Measurements from ENCODE around the gene PNMA8B. TPM values are rescaled to one million over a fixed set of nuclear protein-coding genes. Genes with fewer than 3 reads are reported as not detected.
"Not testable (repeated sequence)": the region's sequence is repeated elsewhere in the genome, so short reads cannot be mapped to it uniquely, and the experiment has no call there.

The PNMA8B gene, protein sequence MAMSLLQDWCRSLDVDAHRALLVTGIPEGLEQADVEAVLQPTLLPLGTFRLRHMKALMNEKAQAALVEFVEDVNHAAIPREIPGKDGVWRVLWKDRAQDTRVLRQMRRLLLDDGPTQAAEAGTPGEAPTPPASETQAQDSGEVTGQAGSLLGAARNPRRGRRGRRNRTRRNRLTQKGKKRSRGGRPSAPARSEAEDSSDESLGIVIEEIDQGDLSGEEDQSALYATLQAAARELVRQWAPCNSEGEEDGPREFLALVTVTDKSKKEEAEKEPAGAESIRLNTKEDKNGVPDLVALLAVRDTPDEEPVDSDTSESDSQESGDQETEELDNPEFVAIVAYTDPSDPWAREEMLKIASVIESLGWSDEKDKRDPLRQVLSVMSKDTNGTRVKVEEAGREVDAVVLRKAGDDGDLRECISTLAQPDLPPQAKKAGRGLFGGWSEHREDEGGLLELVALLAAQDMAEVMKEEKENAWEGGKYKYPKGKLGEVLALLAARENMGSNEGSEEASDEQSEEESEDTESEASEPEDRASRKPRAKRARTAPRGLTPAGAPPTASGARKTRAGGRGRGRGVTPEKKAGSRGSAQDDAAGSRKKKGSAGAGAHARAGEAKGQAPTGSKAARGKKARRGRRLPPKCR
- 0.19 TPM in 1 of 2 replicates, not detected in the other for total RNA-seq (2014; rRNA removed)
- polyA plus RNA-seq (2012): 0.04 TPM

- DNase-seq (ENCODE audit: low read depth): no peak
These were observed at the start of gene PNMA8B for GRCh38 chr19:46495786-46496099. TSS of gene PNMA8B (minus strand) at chr19:46495867. CDS start at chr19:46495465, 402 bp downstream.

DNA sequence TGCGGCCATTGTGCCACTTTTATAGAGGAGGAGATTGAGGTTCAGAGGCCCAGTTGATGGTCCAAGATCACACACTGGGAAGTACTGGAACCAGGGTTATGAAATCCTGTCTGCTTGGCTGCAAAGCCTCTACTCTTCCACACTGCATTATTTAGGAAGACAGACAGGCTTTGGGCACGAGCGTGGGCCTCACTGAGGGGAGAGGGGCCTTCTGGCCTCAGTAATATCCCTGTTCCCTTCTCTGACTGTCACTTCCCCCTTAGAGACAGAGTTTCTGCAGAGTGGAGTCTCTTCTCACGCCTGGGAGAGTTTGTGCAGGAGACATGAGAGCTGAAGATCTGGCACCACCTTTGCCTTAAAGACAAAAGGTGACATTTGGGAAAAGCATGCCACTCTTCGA, 49.0 kb upstream of the PNMA8B start:
- no peak for DNase-seq (ENCODE audit: low read depth)

GRCh38 chr19:46542428-46543230, 47.0 kb upstream of the PNMA8B start:
- peak; percentile 87 for DNase-seq (ENCODE audit: low read depth)

DNA sequence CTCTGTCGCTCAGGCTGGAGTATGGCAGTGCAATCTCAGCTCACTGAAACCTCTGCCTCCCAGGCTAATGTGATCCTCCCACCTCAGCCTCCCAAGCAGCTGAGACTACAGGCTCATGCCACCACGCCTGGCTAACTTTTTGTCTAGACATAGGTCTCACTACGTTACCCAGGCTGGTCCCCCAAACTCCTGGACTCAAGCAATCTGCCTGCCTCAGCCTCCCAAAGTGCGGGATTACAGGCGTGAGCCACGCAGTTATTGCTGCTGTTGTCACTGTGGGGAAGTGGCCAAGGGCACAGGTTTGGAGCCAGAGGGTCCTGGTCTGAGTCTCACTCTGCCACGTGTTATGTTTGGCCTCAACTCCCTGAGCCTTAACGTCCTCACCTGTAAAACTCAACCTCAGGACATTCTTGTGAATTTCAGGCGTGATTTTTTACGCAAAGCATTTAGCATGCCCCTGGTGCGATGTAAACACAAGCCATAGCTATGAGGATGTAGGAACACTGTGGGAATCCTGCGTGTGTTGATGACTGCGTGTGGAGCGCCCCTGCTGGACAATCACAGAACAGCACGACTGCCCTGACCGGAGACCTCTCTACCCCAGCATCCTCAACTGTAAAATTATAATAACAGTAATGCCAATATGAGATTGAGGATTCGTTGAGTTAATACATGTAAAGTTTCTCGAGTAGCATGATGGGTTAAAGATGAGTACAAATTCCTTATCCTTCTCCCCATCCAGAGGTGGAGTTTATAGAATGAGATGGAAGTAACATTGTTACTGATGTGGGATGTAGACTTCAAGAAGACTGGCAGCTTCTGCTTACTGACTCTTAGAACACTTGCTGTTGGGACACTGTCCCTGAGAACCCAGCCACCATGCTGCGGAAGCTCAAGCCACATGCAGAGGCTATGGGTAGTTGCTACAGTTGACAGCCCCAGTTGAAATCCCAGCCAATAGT, 41.8 kb upstream of the PNMA8B start:
- peak; percentile 26 for DNase-seq (ENCODE audit: low read depth)

DNA sequence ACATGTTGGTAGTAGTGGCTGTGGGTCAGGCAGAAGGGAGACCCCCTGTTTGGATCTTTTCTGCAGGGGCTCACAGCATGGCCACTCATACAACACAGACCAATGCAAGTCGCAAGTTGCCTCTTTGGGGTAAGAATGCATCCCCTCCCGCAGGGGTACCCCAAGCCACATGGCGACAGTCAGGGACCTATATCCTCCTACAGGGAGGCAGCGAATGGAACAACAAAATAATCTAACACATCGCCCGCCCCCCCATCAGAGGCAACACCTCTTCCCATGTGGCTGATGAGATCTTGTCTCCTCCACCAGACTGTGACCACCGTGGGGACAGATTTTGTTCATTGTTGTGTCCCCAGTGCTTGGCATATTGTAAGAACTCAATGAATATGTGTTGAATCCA, 40.7 kb upstream of the PNMA8B start:
- DNase-seq (ENCODE audit: low read depth): no peak

DNA sequence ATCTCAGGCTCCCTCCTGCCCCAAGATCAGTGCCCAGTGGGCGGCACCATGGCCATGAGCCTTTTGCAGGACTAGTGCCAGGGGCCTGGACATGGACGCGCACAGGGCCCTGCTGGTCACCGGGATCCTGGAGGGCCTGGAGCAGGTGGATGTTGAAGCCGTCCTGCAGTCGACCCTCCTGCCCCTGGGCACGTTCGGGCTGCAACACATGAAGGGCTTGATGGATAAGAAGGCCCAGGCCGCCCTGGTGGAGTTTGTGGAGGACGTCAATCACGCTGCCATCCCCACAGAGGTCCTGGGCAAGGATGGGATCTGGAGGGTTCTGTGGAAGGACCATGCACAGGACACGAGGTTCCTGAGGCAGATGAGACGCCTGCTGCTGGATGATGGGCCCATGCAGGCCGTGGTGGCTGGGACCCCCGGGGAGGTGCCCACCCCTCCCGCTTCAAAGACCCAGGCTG, 38.0 kb upstream of the PNMA8B start:
- DNase-seq (ENCODE audit: low read depth): no peak

DNA sequence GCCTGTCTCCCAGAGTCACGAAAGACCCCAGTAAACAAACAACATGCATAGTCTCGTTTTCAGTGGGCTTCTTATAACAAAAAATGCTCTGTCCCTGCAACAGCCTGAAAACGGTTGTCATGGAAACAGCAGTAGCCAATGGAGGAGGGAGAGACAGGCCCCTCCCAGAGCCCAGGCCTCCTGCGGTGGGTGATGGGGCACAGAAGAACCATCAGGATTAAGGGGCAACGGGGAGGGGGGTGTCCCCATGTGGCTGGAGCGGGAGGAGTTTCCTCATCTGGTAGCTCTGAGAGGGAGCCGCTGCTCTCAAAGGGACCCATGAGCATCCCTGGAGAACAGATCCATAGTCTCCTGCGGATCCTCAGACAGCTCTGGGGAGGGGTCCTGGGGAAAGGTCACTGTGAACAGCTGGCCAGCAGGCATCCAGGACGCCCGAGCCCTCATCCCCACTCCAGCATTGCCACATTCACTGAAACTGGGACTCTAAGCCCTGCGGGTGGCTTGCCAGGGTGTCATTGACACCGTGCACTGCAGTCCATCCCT, 37.5 kb upstream of the PNMA8B start:
- DNase-seq (ENCODE audit: low read depth): no peak

DNA sequence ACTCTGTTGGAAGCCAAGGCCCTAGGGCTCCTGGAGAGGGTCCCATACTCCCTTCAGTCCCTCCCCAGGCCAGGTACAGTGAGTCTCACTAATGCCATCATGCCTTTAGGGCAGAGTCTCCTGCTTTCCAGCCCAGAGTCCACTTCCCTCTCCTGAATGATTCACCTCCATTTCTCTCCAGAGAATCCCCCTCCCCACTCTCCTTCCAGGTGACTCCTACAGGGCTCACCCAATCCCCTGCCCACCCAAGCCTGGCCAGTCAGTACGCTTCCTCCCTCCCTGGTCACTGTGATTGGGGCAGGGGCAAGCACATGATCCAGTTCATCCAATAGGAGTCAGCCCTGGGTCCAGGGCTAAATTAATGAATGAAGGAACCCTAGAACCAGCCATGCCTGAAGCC, 35.0 kb upstream of the PNMA8B start:
- no peak for DNase-seq (ENCODE audit: low read depth)

GRCh38 chr19:46529622-46530451, 34.2 kb upstream of the PNMA8B start:
- peak; percentile 58 for DNase-seq (ENCODE audit: low read depth)

GRCh38 chr19:46528601-46529590, 33.2 kb upstream of the PNMA8B start:
- DNase-seq (ENCODE audit: low read depth): no peak

DNA sequence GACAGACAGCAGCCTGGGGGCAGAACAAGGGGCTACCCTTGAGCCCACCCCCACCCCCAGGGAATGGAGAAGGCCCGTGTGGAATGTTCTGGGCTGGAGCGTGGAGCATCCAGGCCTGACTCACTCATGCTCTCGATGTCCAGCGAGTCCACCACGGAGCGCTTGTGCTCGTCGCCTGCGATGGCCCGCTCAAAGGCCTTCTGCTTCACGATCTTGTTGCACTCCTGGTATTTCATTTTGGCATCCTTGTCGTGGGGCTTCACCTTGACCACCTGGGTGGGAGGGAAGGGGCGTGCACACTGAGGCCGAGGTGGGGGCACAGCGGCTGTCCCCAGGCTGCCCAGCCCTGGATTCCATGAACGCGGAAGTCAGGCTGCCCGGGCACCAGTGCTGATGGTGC, 31.1 kb upstream of the PNMA8B start:
- not testable (repeated sequence) for DNase-seq (ENCODE audit: low read depth)

DNA sequence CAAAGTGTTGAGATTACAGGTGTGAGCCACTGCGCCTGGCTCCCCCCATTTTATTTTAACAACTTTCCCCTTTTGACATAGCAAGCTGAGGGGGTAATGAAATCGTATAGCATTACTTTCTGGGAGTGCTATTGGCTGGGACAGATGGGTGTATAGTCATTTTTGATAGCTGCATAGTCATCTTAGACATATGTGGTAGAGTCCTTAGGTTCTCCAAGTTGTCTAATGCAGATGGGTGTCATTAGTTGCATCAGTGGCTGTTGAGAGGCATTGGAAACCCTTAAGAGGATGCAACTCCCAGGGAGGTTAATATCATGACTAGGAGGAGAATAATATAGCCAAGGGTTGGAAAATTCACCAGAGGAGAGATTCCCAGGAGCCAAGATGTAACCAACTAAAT, 28.6 kb upstream of the PNMA8B start:
- DNase-seq (ENCODE audit: low read depth): no peak

- DNase-seq (ENCODE audit: low read depth): not testable (repeated sequence)
These were observed 27.3 kb upstream of the PNMA8B start for GRCh38 chr19:46522988-46523387.

GRCh38 chr19:46521241-46521868, 25.7 kb upstream of the PNMA8B start:
- DNase-seq (ENCODE audit: low read depth): no peak

DNA sequence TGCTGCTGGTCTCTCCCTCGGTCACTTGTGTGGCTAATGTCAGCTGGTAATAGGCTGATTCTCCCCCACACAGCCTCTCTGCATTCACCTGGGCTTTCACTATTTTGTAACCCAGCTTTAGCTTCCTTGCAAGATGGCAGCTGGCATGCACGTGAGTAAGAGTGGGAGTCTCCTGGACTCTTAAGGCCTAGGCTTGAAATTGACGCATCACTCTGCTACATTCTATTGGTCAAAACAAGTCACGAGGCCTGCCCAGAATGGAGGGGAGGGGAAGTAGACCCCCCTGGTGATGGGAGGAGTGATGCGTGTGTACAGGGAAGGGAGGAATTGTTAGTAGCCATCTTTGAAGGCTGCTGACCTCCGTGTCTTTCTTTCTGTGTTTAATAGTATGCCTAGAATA, 24.9 kb upstream of the PNMA8B start:
- DNase-seq (ENCODE audit: low read depth): no peak

DNA sequence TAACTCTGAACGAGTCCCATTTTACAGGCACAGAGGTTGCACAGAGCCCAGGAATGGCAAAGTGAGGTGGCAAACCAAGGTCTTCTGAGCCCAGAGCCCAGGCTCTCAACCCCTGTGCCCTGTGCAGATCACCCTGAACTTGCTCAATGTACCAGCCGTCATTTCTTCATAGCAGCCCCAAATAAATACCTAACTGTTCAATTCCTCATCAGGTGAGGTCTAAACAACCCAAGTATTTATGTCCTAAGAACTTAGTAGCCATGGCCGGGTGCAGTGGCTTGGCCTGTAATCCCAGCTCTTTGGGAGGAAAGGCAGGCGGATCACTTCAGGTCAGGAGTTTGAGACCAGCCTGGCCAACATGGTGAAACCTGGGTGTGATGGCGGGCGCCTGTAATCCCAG, 21.8 kb upstream of the PNMA8B start:
- DNase-seq (ENCODE audit: low read depth): no peak

- peak; percentile 45 for DNase-seq (ENCODE audit: low read depth)
These were observed 20.2 kb upstream of the PNMA8B start for GRCh38 chr19:46515879-46516350.

DNA sequence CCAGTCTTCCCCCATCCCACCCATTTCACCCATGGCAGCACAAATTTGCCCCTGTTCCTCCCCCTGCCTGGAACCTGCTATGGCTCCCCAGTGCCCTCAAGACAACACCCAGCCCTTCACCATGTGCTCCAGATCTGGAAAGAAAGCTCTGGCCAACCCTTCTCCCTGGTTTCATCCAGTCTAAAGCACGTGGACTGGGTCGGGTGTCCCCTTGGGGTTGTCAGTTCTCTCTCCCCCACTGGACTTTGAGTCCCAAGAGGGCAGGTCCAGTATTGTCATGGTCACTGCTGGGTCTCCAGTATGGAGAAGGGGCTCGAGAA, 19.6 kb upstream of the PNMA8B start:
- no peak for DNase-seq (ENCODE audit: low read depth)
